Activated CD8-positive, alpha-beta memory T cell treated with anti-CD3 and anti-CD28 coated beads, Interleukin-2, amount 50 U/mL, for 1 hour (primary cell): ENCODE results near the gene ZMAT3.
"Not testable (repeated sequence)": the region's sequence is repeated elsewhere in the genome, so short reads cannot be mapped to it uniquely, and the experiment has no call there.

ENCODE experiments used
- DNase-seq: peaks from one replicate; pipeline ENCODE4 v3.0.0-alpha.2; 2020; ENCODE audit errors: extremely low read depth

ZMAT3 gene

GRCh38 chr3:179068779-179069530, 2.7 kb downstream of the ZMAT3 start:
- DNase-seq, result no peak

- DNase-seq, result no peak
Observed at GRCh38 chr3:179067839-179068238, 3.8 kb downstream of the ZMAT3 start.

- DNase-seq, result no peak
Observed at GRCh38 chr3:179067291-179067690, 4.3 kb downstream of the ZMAT3 start.

GRCh38 chr3:179063945-179064560, 7.6 kb downstream of the ZMAT3 start:
- DNase-seq, result no peak

GRCh38 chr3:179056326-179056725, 15.3 kb downstream of the ZMAT3 start:
- no peak for DNase-seq

- not testable (repeated sequence) for DNase-seq
Observed at GRCh38 chr3:179054565-179054964, 17.0 kb downstream of the ZMAT3 start.

GRCh38 chr3:179046497-179047353, 24.9 kb downstream of the ZMAT3 start:
- no peak for DNase-seq

GRCh38 chr3:179045719-179046402, 25.7 kb downstream of the ZMAT3 start:
- DNase-seq, result no peak

- DNase-seq, result not testable (repeated sequence)
Observed at GRCh38 chr3:179038899-179039251, 32.7 kb downstream of the ZMAT3 start.

GRCh38 chr3:179038216-179038898, 33.3 kb downstream of the ZMAT3 start:
- DNase-seq, result no peak

- no peak for DNase-seq
Observed at GRCh38 chr3:179037351-179037750, 34.3 kb downstream of the ZMAT3 start.

- no peak for DNase-seq
Observed at GRCh38 chr3:179036626-179037300, 34.8 kb downstream of the ZMAT3 start.

- no peak for DNase-seq
Observed at GRCh38 chr3:179036226-179036625, 35.4 kb downstream of the ZMAT3 start.

GRCh38 chr3:179035232-179035631, 36.4 kb downstream of the ZMAT3 start:
- DNase-seq, result no peak

GRCh38 chr3:179033304-179033657, 38.3 kb downstream of the ZMAT3 start:
- not testable (repeated sequence) for DNase-seq

GRCh38 chr3:179032454-179033303, 38.9 kb downstream of the ZMAT3 start:
- DNase-seq, result not testable (repeated sequence)

- no peak for DNase-seq
Observed at GRCh38 chr3:179029096-179029495, 42.5 kb downstream of the ZMAT3 start.

- no peak for DNase-seq
Observed at GRCh38 chr3:179028408-179028807, 43.2 kb downstream of the ZMAT3 start.

GRCh38 chr3:179027326-179027900, 44.2 kb downstream of the ZMAT3 start:
- no peak for DNase-seq

GRCh38 chr3:179026636-179027035, 45.0 kb downstream of the ZMAT3 start:
- no peak for DNase-seq
